Left ventricle myocardium superior (tissue), 1 donor: ENCODE results near the gene PSMB5. TPM values are rescaled to one million over a fixed set of nuclear protein-coding genes. Genes with fewer than 3 reads are reported as not detected.
A peak's percentile ranks its signal among the peaks of the same experiment; 100 is the strongest.

Experiments used
- ATAC-seq: fragments of 200-7000 bp; cut with Tn5 transposase; one replicate; pipeline ENCODE4 v1.9.1; 2020; ENCODE audit warnings: mild to moderate bottlenecking, moderate library complexity
- DNase-seq: peaks from one replicate; pipeline ENCODE4 v3.0.0-alpha.2; 2020
- intact Hi-C: fragments of 100-400 bp; cut with micrococcal nuclease; formaldehyde crosslinking; loops from one replicate; pipeline ENCODE4 v1.11.0; 2022
- total RNA-seq: library from RNA; stranded (reverse); fragmentation: NEBNext Ultra II Directional; extraction: Animal tissue kit (Norgen Biotek cat#: 25700); gene quantifications from one replicate; pipeline ENCODE4 v1.2.1, GENCODE V29; 2021
- donor health status: DM: no; HTN: yes; CAD: no; lungs with severe emphysema.

Gene PSMB5
- total RNA-seq, 1 donor from 2014 or later: 111 TPM

- ATAC-seq: no peak
- DNase-seq: no peak
- intact Hi-C loops: no loop called here
Measured at GRCh38 chr14:23047751-23048693, 13.3 kb upstream of the PSMB5 start.

GRCh38 chr14:23047034-23047634 lies 12.4 kb upstream of the PSMB5 start:
- DNase-seq: no peak
- peak; percentile 35 for ATAC-seq
- intact Hi-C loops: no loop called here

GRCh38 chr14:23045419-23046357 lies 11.0 kb upstream of the PSMB5 start:
- intact Hi-C loops: no loop called here
- ATAC-seq: peak; percentile 34
- no peak for DNase-seq

GRCh38 chr14:23044840-23045239 lies 10.1 kb upstream of the PSMB5 start:
- intact Hi-C loops: no loop called here
- DNase-seq: no peak
- ATAC-seq: no peak

GRCh38 chr14:23043754-23044153 lies 9.1 kb upstream of the PSMB5 start:
- ATAC-seq (no peak), DNase-seq (no peak)
- intact Hi-C loops: no loop called here

GRCh38 chr14:23043145-23043544 lies 8.4 kb upstream of the PSMB5 start:
- ATAC-seq (no peak), DNase-seq (no peak)
- intact Hi-C loops: no loop called here

GRCh38 chr14:23042162-23042965 lies 7.7 kb upstream of the PSMB5 start, which contains the start of gene PSMB11:
TSS of gene PSMB11 (plus strand) at chr14:23042212. CDS start at chr14:23042226, 14 bp downstream.
- ATAC-seq (no peak), DNase-seq (no peak)
- intact Hi-C loops: no loop called here

- DNase-seq: no peak
- intact Hi-C loops: no loop called here
- no peak for ATAC-seq
Measured at GRCh38 chr14:23041729-23042128, 7.0 kb upstream of the PSMB5 start.

- ATAC-seq (no peak), DNase-seq (no peak)
- intact Hi-C loops: no loop called here
Measured at GRCh38 chr14:23040100-23040499, 5.4 kb upstream of the PSMB5 start.

- ATAC-seq (no peak), DNase-seq (no peak)
- intact Hi-C loops: no loop called here
Measured at GRCh38 chr14:23035303-23036144, 824 bp upstream of the PSMB5 start.

- ATAC-seq: no peak
- intact Hi-C loops: no loop called here
- no peak for DNase-seq
Measured at GRCh38 chr14:23033801-23034497, 751 bp downstream of the PSMB5 start.

GRCh38 chr14:23033251-23033727 lies 1.4 kb downstream of the PSMB5 start:
- intact Hi-C loops: no loop called here
- ATAC-seq (no peak), DNase-seq (no peak)

GRCh38 chr14:23030936-23031335 lies 3.8 kb downstream of the PSMB5 start:
- ATAC-seq: no peak
- DNase-seq: no peak
- intact Hi-C loops: no loop called here

GRCh38 chr14:23028799-23029198 lies 5.9 kb downstream of the PSMB5 start:
- DNase-seq: no peak
- no peak for ATAC-seq
- intact Hi-C loops: no loop called here

- ATAC-seq (no peak), DNase-seq (no peak)
- intact Hi-C loops: no loop called here
Measured at GRCh38 chr14:23025151-23025814, 9.4 kb downstream of the PSMB5 start.

- intact Hi-C loops: no loop called here
- DNase-seq: no peak
Measured at GRCh38 chr14:23024612-23025075, 10.1 kb downstream of the PSMB5 start.

GRCh38 chr14:23023795-23024152 lies 10.9 kb downstream of the PSMB5 start:
- intact Hi-C loops: no loop called here
- ATAC-seq: no peak

More at GRCh38 chr14:23024612-23025075, 10.1 kb downstream of the PSMB5 start:
- no peak for ATAC-seq

More at GRCh38 chr14:23023795-23024152, 10.9 kb downstream of the PSMB5 start:
- DNase-seq: no peak
